ENCODE measurements around the gene MAPK8IP2.

MAPK8IP2 gene

GRCh38 chr22:50576070-50576469 lies 24.5 kb upstream of the MAPK8IP2 start:
- DNase-seq: no peak

GRCh38 chr22:50576806-50577696 lies 23.5 kb upstream of the MAPK8IP2 start:
- no peak for DNase-seq

GRCh38 chr22:50577697-50577986 lies 23.0 kb upstream of the MAPK8IP2 start:
- no peak for DNase-seq

GRCh38 chr22:50577987-50578775 lies 22.4 kb upstream of the MAPK8IP2 start, which contains the start of gene CPT1B:
Gene CPT1B, minus strand, starts transcription at chr22:50578427. Its CDS starts 512 bp downstream, at chr22:50577915.
- no peak for DNase-seq

- DNase-seq: no peak
These were observed 21.8 kb upstream of the MAPK8IP2 start for GRCh38 chr22:50578776-50579310.

- DNase-seq: no peak
These were observed 20.8 kb upstream of the MAPK8IP2 start for GRCh38 chr22:50579752-50580151.

- DNase-seq: no peak
These were observed 19.3 kb upstream of the MAPK8IP2 start for GRCh38 chr22:50581031-50581949.

GRCh38 chr22:50581950-50582492 lies 18.6 kb upstream of the MAPK8IP2 start:
- no peak for DNase-seq

- peak; percentile 99 for DNase-seq
These were observed 17.9 kb upstream of the MAPK8IP2 start, which contains the start of gene CHKB for GRCh38 chr22:50582493-50583293. Gene CHKB, minus strand, starts transcription at chr22:50582849. Its CDS starts 68 bp downstream, at chr22:50582781.

- DNase-seq: no peak
These were observed 17.2 kb upstream of the MAPK8IP2 start for GRCh38 chr22:50583294-50583861.

GRCh38 chr22:50584106-50585096 lies 16.2 kb upstream of the MAPK8IP2 start:
- DNase-seq: no peak

- no peak for DNase-seq
These were observed 15.4 kb upstream of the MAPK8IP2 start for GRCh38 chr22:50585238-50585637.

GRCh38 chr22:50585781-50586180 lies 14.8 kb upstream of the MAPK8IP2 start:
- DNase-seq: no peak

GRCh38 chr22:50586416-50586815 lies 14.2 kb upstream of the MAPK8IP2 start:
- DNase-seq: no peak

- DNase-seq: no peak
These were observed 13.2 kb upstream of the MAPK8IP2 start for GRCh38 chr22:50587407-50587806.

- DNase-seq: no peak
These were observed 5.4 kb upstream of the MAPK8IP2 start for GRCh38 chr22:50595189-50595588.

GRCh38 chr22:50597097-50597496 lies 3.5 kb upstream of the MAPK8IP2 start:
- DNase-seq: no peak

- peak; percentile 51 for DNase-seq
These were observed 657 bp upstream of the MAPK8IP2 start for GRCh38 chr22:50599816-50600455.
